Stimulated activated CD4-positive, alpha-beta T cell treated with anti-CD3 and anti-CD28 coated beads, Interleukin-4, amount 100 ng/mL, for 4 hours (primary cell): ENCODE results near the gene SCARB1.

Experiments used
- DNase-seq, 2 experiments: peaks; one replicate each; pipeline ENCODE4 v3.0.0-alpha.2; 2020

The SCARB1 gene

GRCh38 chr12:124770728-124771127, 92.9 kb downstream of the SCARB1 start:
- no peak for DNase-seq

- DNase-seq = no peak
Measured at GRCh38 chr12:124769881-124770512, 93.7 kb downstream of the SCARB1 start.

GRCh38 chr12:124769163-124769530, 94.5 kb downstream of the SCARB1 start:
- no peak for DNase-seq

- DNase-seq = no peak
Measured at GRCh38 chr12:124768452-124769162, 95.1 kb downstream of the SCARB1 start.

- peak; percentile 72 to 82 for DNase-seq
Measured at GRCh38 chr12:124767066-124767821, 96.4 kb downstream of the SCARB1 start.

- DNase-seq = no peak
Measured at GRCh38 chr12:124766727-124767065, 97.0 kb downstream of the SCARB1 start.

- no peak for DNase-seq
Measured at GRCh38 chr12:124765581-124766489, 97.8 kb downstream of the SCARB1 start.

GRCh38 chr12:124764870-124765580, 98.6 kb downstream of the SCARB1 start:
- DNase-seq = no peak

- peak; percentile 23 to 43 for DNase-seq
Measured at GRCh38 chr12:124764451-124764850, 99.2 kb downstream of the SCARB1 start.

GRCh38 chr12:124763594-124763979, 100.1 kb downstream of the SCARB1 start:
- DNase-seq = no peak

GRCh38 chr12:124762791-124763593, 100.7 kb downstream of the SCARB1 start:
- DNase-seq = peak in 1 of 2 experiments; percentile 53

- no peak for DNase-seq
Measured at GRCh38 chr12:124762384-124762783, 101.3 kb downstream of the SCARB1 start.

GRCh38 chr12:124761871-124762270, 101.8 kb downstream of the SCARB1 start:
- peak; percentile 24 to 38 for DNase-seq

GRCh38 chr12:124761056-124761455, 102.6 kb downstream of the SCARB1 start:
- DNase-seq = no peak

GRCh38 chr12:124760560-124760959, 103.1 kb downstream of the SCARB1 start:
- no peak for DNase-seq

GRCh38 chr12:124759841-124760503, 103.7 kb downstream of the SCARB1 start:
- no peak for DNase-seq

GRCh38 chr12:124758266-124759220, 105.1 kb downstream of the SCARB1 start:
- no peak for DNase-seq

- no peak for DNase-seq
Measured at GRCh38 chr12:124757329-124757728, 106.3 kb downstream of the SCARB1 start.

GRCh38 chr12:124756760-124757159, 106.9 kb downstream of the SCARB1 start:
- DNase-seq = no peak

GRCh38 chr12:124756166-124756565, 107.5 kb downstream of the SCARB1 start:
- DNase-seq = no peak
